Immature natural killer cell (primary cell): Measurements from ENCODE around the gene RTL1. TPM values are rescaled to one million over a fixed set of nuclear protein-coding genes. Genes with fewer than 3 reads are reported as not detected.

ENCODE experiments used
- DNase-seq, 3 donors: peaks; one replicate each; pipeline ENCODE4 v3.0.0; 2022; ENCODE audit warnings: mixed read lengths in 1 of 3
- H3K27ac Mint-ChIP-seq, 6 donors: one replicate each; pipeline ENCODE4 v1.8.0; 2020; ENCODE audit warnings: mixed read lengths in 6 of 6, mild to moderate bottlenecking in 5 of 6, inconsistent platforms in 4 of 6, moderate library complexity in 3 of 6
- H3K27me3 Mint-ChIP-seq, 3 donors: one replicate each; pipeline ENCODE4 v1.8.0; 2020 to 2021; ENCODE audit warnings: low read depth in 3 of 3, mild to moderate bottlenecking in 3 of 3, mixed read lengths in 3 of 3, moderate library complexity in 3 of 3, inconsistent platforms in 1 of 3
- H3K36me3 Mint-ChIP-seq, 3 donors: one replicate each; pipeline ENCODE4 v1.8.0; 2020; ENCODE audit warnings: mixed read lengths in 3 of 3, inconsistent platforms in 2 of 3, mild to moderate bottlenecking in 2 of 3
- H3K4me1 Mint-ChIP-seq, 2 donors: one replicate each; pipeline ENCODE4 v1.8.0; 2020; ENCODE audit warnings: inconsistent platforms in 2 of 2, mild to moderate bottlenecking in 2 of 2, mixed read lengths in 2 of 2, moderate library complexity in 1 of 2
- H3K4me3 Mint-ChIP-seq, 5 donors: one replicate each; pipeline ENCODE4 v1.8.0; 2020; ENCODE audit warnings: mild to moderate bottlenecking in 5 of 5, mixed read lengths in 5 of 5, inconsistent platforms in 3 of 5, moderate library complexity in 3 of 5
- H3K9me3 Mint-ChIP-seq, 6 donors: one replicate each; pipeline ENCODE4 v1.8.0; 2020; ENCODE audit warnings: mild to moderate bottlenecking in 6 of 6, mixed read lengths in 6 of 6, inconsistent platforms in 4 of 6, moderate library complexity in 3 of 6
- polyA plus RNA-seq, 3 donors: library from polyadenylated mRNA; unstranded; fragments of 300-500 nt; fragmentation: Illumina TruSeq; gene quantifications; one replicate each; pipeline ENCODE4 v1.2.3, GENCODE V29; 2021

The RTL1 gene
- polyA plus RNA-seq, 3 donors from 2014 or later = not detected

DNA sequence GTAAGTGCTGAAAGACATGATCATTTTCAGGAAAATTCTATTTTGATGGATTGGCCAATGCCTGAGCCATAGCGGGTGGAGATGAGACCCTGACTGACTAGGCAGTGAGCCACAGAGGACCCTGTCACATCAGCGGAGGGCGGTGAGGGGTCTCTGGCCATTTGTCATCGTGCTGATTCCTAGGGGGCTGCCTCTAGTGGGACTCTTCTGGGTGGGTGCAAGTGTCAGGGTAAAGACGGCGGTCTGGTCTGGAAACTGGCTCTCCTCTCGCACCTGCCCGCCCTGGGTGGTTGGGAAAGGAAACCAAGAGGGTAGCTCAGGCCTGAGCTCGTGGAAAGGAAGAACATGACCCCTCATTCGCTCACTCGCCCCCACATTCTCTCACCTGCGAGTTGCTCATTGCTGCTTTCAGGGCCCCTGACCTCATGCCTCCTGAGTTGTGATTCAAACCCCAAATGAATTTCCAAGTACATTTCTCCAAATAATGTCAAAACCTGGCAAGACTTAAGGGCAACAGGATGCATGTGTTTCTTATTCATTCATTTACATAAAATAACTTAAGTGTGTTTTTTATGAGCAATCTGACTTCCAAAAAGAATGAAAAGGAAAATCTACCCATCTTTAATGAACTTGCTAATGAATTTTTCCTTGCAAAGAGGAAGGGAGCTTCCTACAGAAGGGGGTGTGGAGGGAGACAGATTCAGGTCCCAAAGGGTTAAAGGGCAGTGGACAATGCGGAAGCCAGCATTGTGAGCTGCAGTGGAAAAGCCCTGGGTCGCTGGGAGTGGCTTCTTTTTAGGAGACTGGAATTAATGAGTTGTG lies 64.8 kb downstream of the RTL1 start:
- no peaks in the 10 kb centered on the region for H3K36me3 Mint-ChIP-seq
- H3K4me1 Mint-ChIP-seq = no peaks in the 10 kb centered on the region
- no peak overlapping the region for H3K27ac Mint-ChIP-seq
- no peak overlapping the region for H3K4me3 Mint-ChIP-seq
- no peaks in the 10 kb centered on the region for H3K9me3 Mint-ChIP-seq
- H3K27me3 Mint-ChIP-seq = peaks cover 0 to 4% (median 0%) of the 10 kb centered on the region in 3 donors
- DNase-seq = no peak

- no peaks in the 10 kb centered on the region for H3K4me1 Mint-ChIP-seq
- DNase-seq = no peak
- no peaks in the 10 kb centered on the region for H3K36me3 Mint-ChIP-seq
- no peaks in the 10 kb centered on the region for H3K9me3 Mint-ChIP-seq
- H3K27me3 Mint-ChIP-seq = peaks cover 0 to 4% (median 0%) of the 10 kb centered on the region in 3 donors
- H3K27ac Mint-ChIP-seq = no peak overlapping the region
- H3K4me3 Mint-ChIP-seq = no peak overlapping the region
These were observed 65.6 kb downstream of the RTL1 start for GRCh38 chr14:100837805-100838350.

DNA sequence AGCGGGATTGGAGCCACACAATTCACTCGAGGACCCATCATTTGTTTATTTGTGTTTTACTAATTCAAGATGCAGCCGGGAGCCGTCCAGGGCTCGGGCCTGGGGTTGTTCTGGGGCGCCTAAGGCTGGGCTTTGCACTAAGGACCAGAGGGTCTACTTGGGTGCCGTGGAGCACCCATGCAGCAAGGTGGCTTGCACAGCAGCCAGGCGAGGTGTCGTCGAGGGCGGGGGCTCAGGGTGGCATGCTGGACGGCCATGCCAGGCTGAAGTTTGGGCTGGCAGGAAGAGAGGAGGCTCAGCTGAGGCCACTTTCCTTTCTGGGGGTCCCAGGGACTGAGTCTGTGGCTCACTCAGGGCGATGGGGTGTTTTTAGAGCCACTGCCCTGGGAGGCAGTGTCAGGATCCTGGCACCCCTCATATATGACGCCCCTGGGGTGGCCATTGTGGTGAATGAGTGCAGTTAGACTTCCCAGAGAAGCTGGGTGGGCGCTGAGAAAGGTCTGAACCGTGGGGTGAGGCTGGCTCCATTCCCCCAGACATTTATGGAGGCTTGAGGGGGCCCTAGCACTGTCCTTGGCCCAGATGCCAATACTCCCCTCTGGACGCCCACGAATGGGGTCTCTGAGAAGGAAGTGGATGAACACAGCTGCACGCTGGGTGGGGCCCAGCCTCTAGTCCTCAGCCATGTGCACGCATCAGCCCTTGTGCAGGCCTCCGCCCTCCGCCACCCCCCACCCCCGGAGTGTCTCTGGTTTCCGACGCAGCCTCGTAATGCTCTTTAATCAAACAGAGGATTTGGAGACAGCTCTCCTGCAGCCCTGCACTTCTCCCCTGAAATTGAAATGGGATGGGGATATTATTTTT lies 66.3 kb downstream of the RTL1 start:
- peaks cover 0 to 4% (median 0%) of the 10 kb centered on the region in 3 donors for H3K27me3 Mint-ChIP-seq
- H3K4me1 Mint-ChIP-seq = no peaks in the 10 kb centered on the region
- H3K36me3 Mint-ChIP-seq = no peaks in the 10 kb centered on the region
- no peak overlapping the region for H3K27ac Mint-ChIP-seq
- DNase-seq = no peak
- no peaks in the 10 kb centered on the region for H3K9me3 Mint-ChIP-seq
- no peak overlapping the region for H3K4me3 Mint-ChIP-seq

DNA sequence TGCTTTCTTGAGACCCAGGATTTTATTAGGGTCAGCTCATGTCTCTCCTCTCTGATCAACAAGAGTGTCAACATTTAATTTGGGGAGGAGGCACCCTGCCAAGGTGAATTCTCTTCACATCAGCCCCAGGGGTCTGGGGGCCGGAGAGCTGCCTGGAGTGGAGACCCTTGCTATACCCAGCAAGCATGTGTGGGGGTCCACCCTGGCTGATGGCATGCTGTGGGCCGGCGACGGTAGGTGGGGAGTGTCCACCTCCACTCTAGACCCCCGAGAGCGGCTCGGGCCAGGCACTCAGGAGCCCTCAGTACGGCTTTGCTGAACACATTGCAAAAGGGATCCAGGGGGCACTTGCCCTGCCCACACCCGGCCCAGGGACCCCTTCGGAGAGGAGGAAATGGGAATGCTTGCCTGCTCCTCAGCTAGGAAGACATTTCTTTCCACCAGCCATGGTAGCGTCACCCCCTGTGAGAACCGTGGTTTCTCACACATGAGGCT lies 67.2 kb downstream of the RTL1 start:
- no peak for DNase-seq
- Mint-ChIP-seq H3K27me3 (peaks cover 2 to 4% (median 2%) of the 10 kb centered on the region in 3 donors), H3K36me3 (no peaks in the 10 kb centered on the region), H3K9me3 (no peaks in the 10 kb centered on the region), H3K4me3 (no peak overlapping the region), H3K4me1 (no peaks in the 10 kb centered on the region), H3K27ac (no peak overlapping the region)

DNA sequence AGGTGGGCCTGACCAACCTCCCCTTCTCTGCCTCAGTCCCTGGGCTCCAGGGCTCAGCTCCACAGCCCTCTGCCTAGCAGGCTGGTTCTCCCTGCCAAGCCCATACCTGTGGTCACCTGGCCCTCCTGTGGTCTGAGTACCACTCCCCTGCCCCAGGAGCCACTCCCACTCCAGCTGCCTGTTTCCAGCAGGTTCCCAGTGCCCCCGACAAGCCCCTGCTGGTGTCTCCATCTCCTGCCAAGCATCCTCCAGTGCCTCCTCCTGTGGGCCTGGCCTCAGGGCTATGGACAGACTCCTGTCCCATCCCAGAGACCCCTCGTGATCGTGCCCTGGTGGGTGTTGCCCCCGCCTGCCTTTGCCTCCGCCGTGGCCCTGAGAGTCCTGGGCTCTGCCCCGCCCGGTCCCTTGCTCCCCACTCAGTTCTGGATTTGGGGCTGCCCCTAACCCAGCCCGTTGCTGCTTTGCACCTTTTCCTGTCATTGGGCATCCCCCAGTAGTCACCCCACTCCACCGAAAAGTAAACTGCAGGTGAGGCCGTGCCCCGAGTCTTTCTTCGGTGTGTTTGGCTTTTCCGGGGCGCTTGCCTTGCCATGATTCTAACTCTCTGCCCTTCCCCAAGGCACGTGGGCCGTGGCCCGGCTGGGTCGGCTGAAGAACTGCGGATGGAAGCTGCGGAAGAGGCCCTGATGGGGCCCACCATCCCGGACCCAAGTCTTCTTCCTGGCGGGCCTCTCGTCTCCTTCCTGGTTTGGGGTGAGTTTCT lies 67.8 kb downstream of the RTL1 start:
- Mint-ChIP-seq H3K4me3 (no peak overlapping the region), H3K9me3 (no peaks in the 10 kb centered on the region), H3K36me3 (no peaks in the 10 kb centered on the region), H3K27ac (no peak overlapping the region), H3K27me3 (peaks cover 2 to 4% (median 3%) of the 10 kb centered on the region in 3 donors), H3K4me1 (no peaks in the 10 kb centered on the region)
- DNase-seq = no peak

DNA sequence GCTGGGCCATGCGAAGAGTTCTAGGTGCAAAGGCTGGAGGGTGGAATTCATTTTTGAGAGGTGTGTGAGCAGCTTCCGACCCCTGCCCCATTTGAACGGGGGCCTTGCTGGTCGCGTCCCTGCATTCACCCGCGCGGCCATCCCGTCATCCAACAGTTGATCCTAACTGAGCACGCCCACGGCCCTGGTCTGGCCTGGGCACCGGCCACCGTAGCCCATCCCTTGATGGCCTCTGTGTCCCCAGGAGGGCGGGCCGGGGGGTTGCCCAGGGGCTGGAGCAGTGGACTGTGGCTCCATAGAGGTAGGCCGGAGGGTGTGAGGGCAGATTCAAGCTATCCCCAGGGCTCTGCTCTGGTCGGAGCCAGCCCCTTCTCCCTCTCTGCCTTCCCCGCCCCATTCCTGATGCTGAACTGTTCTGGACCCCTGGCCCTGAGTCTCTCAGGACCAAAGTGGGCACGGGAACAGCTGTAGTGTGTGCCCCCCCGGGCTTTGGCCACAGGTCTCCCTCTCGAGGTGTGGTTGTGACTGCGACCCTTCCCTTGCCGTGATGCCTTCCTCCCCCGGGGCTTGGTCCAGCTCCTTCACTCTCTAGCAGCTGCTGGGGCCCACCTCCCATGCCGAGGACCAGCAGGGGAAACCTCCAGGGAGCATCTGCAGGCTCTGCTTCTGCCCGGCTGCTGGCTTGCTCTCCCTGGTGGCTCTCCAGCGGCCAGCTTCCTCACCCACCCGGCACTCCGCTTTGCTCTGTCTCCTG lies 68.6 kb downstream of the RTL1 start:
- Mint-ChIP-seq H3K27me3 (peaks cover 2 to 4% (median 3%) of the 10 kb centered on the region in 3 donors), H3K4me3 (no peak overlapping the region), H3K36me3 (no peaks in the 10 kb centered on the region), H3K9me3 (no peaks in the 10 kb centered on the region), H3K4me1 (no peaks in the 10 kb centered on the region), H3K27ac (no peak overlapping the region)
- no peak for DNase-seq

GRCh38 chr14:100834082-100834793 lies 69.3 kb downstream of the RTL1 start:
- H3K4me1 Mint-ChIP-seq = no peaks in the 10 kb centered on the region
- H3K9me3 Mint-ChIP-seq = no peaks in the 10 kb centered on the region
- no peak overlapping the region for H3K27ac Mint-ChIP-seq
- no peak overlapping the region for H3K4me3 Mint-ChIP-seq
- H3K36me3 Mint-ChIP-seq = no peaks in the 10 kb centered on the region
- no peak for DNase-seq
- peaks cover 2 to 8% (median 4%) of the 10 kb centered on the region in 3 donors for H3K27me3 Mint-ChIP-seq

DNA sequence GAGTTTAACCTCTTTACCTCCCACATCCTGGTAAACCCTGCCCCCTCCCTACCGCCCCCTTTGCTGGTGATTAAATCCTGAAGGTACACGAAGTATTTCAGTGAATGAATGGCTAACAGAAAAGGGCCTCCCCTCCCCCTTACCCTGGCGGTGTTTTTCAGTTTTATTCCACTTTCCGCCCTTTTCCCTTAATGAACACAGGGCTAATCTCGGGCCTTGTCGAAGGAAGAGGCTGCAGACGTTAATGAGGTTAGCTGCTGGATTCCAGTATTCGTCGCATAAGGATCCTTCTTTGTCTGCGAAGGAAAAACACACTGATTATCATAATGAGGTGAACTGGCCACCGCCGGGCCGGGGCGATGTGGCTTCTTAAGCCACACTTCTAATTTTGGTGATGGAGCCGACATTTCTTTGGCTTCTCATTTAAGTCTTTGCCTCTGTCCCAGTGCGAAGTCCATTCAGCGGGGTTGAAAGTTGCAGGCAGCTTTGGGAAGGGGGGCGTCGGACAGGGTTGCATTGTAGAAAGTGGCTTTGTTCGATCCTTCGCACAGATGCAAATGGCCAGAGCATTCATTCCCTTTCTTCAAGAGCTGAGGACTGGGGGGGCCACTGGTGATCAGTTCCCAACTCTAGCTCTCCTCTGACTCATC lies 71.1 kb downstream of the RTL1 start:
- DNase-seq = no peak
- no peaks in the 10 kb centered on the region for H3K36me3 Mint-ChIP-seq
- H3K27me3 Mint-ChIP-seq = peaks cover 2 to 10% (median 5%) of the 10 kb centered on the region in 3 donors
- no peak overlapping the region for H3K4me3 Mint-ChIP-seq
- no peaks in the 10 kb centered on the region for H3K4me1 Mint-ChIP-seq
- no peak overlapping the region for H3K27ac Mint-ChIP-seq
- no peaks in the 10 kb centered on the region for H3K9me3 Mint-ChIP-seq

- Mint-ChIP-seq H3K4me1 (peaks cover 0 to 2% of the 10 kb centered on the region in 2 donors), H3K36me3 (no peaks in the 10 kb centered on the region), H3K4me3 (no peak overlapping the region), H3K27ac (no peak overlapping the region), H3K9me3 (no peaks in the 10 kb centered on the region), H3K27me3 (peaks cover 2 to 10% (median 2%) of the 10 kb centered on the region in 3 donors)
- DNase-seq = no peak
These were observed 72.8 kb downstream of the RTL1 start for GRCh38 chr14:100830681-100831080.
